HG03460 (cell line): ENCODE measurements around the gene DHTKD1.
"Not testable (repeated sequence)": the region's sequence is repeated elsewhere in the genome, so short reads cannot be mapped to it uniquely, and the experiment has no call there.

ENCODE experiments used
- ATAC-seq: cut with Tn5 transposase; IDR thresholded peaks from one replicate; pipeline ENCODE4 v1.9.1; 2021; ENCODE audit not compliant: unreplicated experiment

DHTKD1 gene

DNA sequence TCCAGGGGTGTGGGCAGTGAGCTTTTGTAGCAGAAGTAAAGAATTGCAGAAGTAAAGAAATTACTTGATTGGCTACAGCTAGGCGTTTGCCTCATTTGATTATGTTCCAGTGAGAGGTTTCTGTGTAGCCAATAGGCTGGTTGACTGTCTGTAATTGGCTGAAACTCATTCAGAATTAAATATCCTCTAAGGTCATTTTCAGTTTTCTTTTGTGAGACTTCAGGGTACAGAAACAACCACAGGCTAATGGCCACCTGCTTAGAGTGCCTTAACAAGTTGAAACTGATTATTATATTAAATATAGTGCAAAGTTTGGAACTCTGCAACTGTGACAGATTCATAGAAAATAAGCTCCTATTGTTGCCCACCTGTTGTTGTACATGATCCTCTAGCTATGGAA lies 71.3 kb downstream of the DHTKD1 start:
- no peak for ATAC-seq

- ATAC-seq: no peak
Observed at GRCh38 chr10:12144538-12144937, 75.8 kb downstream of the DHTKD1 start.

DNA sequence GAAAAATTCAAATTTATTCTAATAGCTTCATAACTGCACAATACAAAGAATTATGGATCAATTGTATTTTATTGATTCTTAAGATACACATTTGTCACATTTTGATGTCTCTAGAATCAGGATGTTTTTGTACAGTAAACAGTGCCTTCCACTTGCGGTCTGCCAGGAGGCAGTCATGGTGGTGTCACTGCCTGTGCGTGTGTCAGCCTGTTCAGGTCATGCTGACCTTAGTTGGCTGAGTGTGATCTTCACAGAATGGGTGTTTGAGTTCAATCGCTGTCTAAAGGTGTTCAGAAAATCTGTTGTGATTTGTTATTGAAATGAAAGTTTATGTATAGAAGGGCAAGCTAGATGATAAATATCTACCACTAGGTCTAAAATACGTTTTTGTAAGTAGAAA lies 81.4 kb downstream of the DHTKD1 start:
- ATAC-seq: no peak

- ATAC-seq: no peak
Observed at GRCh38 chr10:12154516-12154915, 85.8 kb downstream of the DHTKD1 start.

- ATAC-seq: no peak
Observed at GRCh38 chr10:12156367-12157123, 87.8 kb downstream of the DHTKD1 start.

GRCh38 chr10:12158111-12158510 lies 89.4 kb downstream of the DHTKD1 start:
- ATAC-seq: no peak

GRCh38 chr10:12160664-12161063 lies 91.9 kb downstream of the DHTKD1 start:
- ATAC-seq: no peak

DNA sequence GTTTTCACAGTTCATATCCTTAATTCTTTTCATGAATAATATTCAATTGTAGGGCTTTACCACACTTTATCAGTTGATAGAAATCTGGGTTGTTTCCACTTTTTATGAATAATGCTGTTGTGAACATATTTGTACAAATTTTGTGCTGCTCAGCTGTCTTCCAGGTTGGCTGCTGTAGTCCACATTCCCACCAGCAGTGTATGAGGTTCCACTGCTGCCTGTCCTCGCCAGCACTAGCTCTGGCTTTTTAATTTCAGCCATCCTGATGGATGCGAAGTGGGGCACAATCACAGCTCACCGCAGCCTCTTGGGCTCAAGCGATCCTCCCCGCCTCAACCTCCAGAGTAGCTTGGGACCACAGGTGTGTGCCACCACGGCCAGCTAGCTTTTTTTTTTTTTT lies 94.2 kb downstream of the DHTKD1 start:
- no peak for ATAC-seq

- ATAC-seq: no peak
Observed at GRCh38 chr10:12164085-12164484, 95.3 kb downstream of the DHTKD1 start.

DNA sequence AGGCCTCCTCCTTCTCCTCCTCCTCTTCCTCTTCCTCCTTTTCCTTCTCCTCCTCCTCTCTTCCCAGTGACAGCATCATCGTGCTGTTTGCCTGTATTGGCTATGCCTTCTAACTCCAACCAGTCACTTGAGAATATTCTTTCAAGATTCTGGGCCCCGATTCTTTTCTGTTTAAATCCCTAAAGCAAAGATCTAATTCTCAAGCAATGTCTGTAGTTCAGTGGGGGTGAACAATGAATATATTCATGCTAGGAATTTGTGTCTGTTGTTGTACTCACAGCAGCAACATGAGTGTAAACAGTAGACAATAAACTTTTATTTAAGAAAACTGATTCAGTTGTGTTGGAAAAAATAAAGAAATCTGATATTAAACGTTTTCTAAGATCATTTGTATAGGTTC lies 96.3 kb downstream of the DHTKD1 start:
- no peak for ATAC-seq

GRCh38 chr10:12165999-12166775 lies 97.4 kb downstream of the DHTKD1 start:
- no peak for ATAC-seq

DNA sequence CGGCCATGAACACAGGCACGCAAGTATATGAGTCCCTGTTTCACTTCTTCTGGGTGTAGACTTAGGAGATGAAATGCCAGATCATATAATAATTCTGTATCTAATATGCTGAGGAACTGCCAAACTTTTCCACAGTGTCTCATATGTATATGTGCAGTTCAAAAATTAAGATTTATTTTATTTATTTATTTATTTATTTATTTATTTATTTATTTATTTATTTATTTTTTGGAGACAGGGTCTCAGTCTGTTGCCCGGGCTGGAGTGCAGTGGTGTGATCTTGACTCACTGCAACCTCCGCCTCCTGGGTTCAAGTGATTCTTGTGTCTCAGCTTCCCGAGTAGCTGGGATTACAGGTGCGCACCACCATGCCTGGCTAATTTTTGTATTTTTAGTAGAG lies 102.8 kb downstream of the DHTKD1 start:
- ATAC-seq: not testable (repeated sequence)
